DOHH2 (cell line): ENCODE measurements around the gene MAX.

ENCODE experiments used
- CTCF ChIP-seq: fragments of 200-600 bp; sonication (generic); IDR thresholded peaks from one replicate; pipeline ENCODE4 v1.5.1; 2014; ENCODE audit warnings: antibody characterized with exemption, mild to moderate bottlenecking, low read depth, low read length; ENCODE audit not compliant: poor library complexity, severe bottlenecking
- EZH2phosphoT487 ChIP-seq: fragments of 200-600 bp; sonication (generic); IDR thresholded peaks from 2 replicates; pipeline ENCODE4 v1.6.1; 2017; ENCODE audit warnings: borderline replicate concordance, mild to moderate bottlenecking, antibody characterized with exemption, low read length, moderate library complexity, mixed read lengths

GRCh38 chr14:65040666-65041433 is 61.5 kb downstream of the MAX start:
- TF ChIP-seq CTCF (no peak), EZH2phosphoT487 (no peak)
